IPS DF 4.7 (cell line): Measurements from ENCODE around the gene UBXN10.

ENCODE experiments used
- DNase-seq: peaks from one replicate; pipeline ENCODE4 v3.0.0-alpha.2; 2013; ENCODE audit warnings: low spot score; ENCODE audit errors: extremely low read depth

Gene UBXN10

DNA sequence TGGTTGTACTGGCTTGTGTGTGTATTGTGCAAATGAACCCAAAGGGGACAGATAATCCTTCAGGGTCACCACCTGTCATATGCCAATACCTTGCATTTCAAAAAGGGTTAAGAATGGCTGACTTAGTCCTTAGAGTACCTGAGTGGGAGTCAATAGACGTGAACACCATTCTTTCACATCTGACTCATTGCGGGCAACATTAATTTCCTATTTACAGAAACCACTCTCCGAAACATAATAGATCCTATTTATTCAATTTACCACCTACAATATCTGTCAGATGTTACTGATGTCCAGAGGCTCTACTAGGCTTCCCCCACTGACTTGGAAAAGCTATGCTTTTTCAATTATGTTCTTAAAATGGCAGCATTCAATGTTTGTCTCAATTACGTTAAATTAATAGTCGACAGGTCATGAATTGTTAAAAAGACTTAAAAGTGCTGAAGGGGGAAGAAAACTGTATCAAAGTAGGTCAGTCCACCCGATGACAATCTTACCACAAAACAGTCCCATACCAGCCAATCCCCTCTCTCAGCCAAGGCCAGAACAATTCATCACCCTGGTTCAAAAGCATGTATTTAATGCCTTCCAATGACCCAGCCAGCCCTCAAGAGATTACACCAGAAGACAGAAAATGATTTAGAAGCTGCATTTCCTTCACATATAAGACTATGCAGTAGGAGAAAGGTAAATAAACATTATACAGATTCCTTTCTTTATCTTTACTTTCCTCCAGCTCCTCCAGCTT lies 49.1 kb downstream of the UBXN10 start:
- no peak for DNase-seq

- no peak for DNase-seq
These were observed 51.8 kb downstream of the UBXN10 start for GRCh38 chr1:20237646-20238045.

DNA sequence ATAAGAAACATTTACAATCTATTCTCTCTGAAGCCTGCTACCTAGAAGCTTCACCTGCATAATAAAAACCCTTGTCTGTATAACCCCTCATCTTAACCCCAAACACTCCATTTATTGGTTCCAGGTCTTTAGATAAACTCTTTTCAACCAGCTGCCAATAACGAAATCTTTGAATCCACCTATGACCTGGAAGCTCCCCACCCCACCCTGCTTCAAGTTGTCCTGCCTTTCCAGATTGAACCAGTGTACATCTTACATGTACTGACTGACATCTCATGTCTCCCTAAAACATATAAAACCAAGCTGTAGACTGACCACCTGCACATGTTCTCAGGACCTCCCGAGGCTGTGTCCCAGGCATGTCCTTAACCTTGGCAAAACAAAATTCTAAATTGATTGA lies 54.1 kb downstream of the UBXN10 start:
- DNase-seq: no peak

DNA sequence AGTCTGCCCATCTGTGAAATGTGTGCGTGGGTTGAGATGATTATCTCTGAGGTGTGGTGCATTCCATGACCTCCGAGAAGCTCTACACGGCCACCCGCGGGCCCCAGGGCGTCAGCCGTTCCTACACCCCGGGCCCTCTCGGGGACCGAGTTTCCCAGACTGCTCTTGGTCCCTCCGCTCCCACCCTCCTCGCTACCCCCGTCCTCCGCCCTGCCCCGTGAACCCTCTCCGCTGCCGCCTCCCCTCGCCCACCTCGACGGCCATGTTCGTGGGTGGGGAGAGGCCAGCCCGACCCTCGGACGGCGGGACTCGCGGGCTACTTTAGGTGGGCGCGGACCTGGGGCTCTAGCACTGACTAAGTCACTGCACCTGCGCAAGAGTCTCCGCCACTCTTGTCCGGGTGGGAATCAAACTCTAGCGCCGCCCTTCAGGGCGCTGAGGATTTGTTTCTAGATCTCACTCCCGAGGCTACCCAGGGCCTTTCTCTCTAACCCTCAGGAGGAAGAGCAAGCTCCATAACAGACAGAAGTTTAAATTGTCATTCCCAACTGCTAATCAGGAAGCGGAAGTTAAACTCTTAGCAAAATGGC lies 57.1 kb downstream of the UBXN10 start:
- DNase-seq: no peak
